ENCODE results near the gene CAMK2D.

Gene CAMK2D

DNA sequence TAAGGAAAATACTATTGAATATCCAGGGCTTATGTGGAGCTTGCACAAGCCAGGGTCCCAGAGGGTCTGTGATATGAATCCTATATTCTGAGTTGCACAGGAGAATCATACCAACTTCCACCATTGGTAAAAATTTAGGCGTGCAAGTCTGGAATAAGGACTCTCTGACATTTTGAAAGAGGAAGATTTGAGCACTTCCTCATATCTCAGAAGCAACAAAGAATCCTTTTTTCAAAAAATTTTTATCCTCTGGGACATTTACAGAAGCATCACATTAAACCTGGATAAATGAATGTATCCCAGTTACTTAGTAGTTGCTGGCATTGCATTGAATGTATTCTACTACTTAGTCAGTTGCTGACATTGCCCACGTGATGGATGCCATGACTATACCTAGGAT, 24.2 kb upstream of the CAMK2D start:
- H3K4me3 ChIP-seq (ENCODE audit: low read length), result no peak overlapping the region
- DNase-seq (ENCODE audit: low read depth), result no peak
- TF ChIP-seq, protein P1, sequence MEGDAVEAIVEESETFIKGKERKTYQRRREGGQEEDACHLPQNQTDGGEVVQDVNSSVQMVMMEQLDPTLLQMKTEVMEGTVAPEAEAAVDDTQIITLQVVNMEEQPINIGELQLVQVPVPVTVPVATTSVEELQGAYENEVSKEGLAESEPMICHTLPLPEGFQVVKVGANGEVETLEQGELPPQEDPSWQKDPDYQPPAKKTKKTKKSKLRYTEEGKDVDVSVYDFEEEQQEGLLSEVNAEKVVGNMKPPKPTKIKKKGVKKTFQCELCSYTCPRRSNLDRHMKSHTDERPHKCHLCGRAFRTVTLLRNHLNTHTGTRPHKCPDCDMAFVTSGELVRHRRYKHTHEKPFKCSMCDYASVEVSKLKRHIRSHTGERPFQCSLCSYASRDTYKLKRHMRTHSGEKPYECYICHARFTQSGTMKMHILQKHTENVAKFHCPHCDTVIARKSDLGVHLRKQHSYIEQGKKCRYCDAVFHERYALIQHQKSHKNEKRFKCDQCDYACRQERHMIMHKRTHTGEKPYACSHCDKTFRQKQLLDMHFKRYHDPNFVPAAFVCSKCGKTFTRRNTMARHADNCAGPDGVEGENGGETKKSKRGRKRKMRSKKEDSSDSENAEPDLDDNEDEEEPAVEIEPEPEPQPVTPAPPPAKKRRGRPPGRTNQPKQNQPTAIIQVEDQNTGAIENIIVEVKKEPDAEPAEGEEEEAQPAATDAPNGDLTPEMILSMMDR (conservative IDR thresholded peaks at IDR 0.05; ENCODE audit: low read length), result no peak

DNA sequence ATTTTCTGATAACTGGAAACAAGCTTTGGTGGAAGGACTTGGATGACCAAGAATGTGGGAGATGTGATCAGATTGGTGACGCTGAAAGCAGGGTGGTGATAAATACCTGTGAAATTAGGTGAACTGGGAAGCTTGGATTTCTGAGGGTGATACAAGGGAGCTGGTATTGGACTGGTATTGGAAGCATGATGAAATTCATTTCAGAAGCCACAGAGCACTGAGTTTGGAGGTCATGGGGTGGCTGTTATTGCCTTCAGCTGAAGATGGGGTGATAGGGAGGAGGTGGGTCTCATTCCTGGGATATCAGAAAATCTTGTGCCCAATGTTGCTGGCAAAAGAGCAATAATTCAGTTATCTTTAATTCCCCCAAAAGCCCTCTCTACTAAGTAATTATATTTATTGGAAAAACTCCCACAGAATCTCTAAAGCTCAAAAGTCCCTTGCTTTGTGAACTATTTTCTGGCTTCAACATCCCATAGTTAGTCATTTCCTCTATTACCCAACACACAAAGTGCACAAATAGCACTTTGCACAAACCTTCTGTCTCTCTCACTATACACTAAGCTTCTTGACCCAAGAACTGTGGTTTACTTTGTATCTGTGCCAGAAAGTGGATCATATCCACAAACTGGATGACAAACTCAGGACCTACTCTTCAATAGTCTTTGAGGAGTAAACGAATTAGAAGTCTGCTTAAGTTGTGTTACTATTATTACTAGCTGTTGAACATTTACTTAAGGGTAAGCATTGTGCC, 23.1 kb upstream of the CAMK2D start:
- TF ChIP-seq, protein P1 (conservative IDR thresholded peaks at IDR 0.05; ENCODE audit: low read length), result no peak
- peak; percentile 97 for DNase-seq (ENCODE audit: low read depth)
- H3K4me3 ChIP-seq (ENCODE audit: low read length), result no peak overlapping the region

DNA sequence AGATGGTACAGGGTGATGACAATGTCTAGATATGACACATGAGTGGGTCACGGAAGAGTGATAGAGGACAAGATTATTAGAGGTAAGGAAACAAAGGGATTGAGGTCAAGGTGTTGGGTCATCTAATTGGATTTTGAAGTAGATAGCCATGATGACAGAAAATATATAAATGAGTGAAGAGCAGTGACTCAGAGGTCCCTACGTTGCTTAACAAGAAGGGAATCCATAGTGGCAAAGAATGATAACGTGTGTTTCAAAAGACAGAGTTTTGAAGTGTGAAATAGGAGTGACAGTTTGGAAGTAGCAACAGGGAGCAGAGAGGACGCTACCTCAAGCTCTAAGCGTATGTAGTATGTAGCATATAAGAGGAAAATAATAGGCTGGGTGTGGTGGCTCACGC, 22.2 kb upstream of the CAMK2D start:
- TF ChIP-seq, protein P1 (conservative IDR thresholded peaks at IDR 0.05; ENCODE audit: low read length), result no peak
- no peak overlapping the region for H3K4me3 ChIP-seq (ENCODE audit: low read length)
- DNase-seq (ENCODE audit: low read depth), result no peak

DNA sequence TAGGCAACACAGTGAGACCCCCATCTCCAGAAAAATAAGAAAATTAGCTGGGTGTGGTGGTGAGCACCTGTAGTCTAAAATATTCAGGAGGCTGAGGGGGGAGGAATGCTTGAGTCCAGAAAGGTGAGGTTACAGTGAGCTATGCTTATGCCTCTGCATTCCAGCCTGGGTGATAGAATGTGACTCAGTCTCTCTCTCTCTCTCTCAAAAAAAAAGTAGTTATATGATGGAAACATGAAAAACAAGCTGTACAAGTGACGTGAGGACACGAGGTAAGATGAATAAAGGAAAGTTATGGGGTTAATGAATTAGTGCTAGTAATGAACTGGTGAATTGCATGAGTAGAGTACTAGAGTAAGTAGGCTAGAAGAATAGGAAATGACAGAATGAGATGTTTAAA, 21.8 kb upstream of the CAMK2D start:
- no peak for DNase-seq (ENCODE audit: low read depth)
- H3K4me3 ChIP-seq (ENCODE audit: low read length), result no peak overlapping the region
- TF ChIP-seq, protein P1 (conservative IDR thresholded peaks at IDR 0.05; ENCODE audit: low read length), result no peak

DNA sequence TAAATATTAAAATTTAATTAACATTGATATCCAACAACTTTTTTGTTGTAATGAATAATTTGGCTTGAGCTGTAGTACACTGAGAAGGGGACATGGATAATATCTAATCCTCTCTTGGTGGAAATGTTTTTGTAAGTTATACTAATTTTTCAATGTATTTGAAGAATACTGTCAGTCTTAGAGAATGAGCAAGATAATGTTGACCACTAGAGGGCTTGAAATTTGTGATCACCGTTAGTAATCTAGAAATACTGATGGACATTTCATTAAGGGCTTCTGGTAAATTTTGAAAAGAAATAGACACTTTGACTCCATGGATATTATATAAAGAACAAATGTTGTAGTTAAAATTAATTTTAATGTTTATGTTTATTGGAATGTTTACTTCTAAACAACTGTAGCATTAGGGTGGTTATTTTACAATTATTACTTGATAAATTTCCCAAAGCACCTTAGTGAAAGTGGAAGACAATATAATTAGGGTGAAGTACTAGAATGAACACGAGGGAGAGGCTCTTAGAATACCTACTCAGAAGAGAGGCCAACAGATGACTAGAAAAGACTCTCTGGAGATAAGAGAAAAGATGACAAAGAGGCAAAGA, 20.0 kb upstream of the CAMK2D start:
- H3K4me3 ChIP-seq (ENCODE audit: low read length), result no peak overlapping the region
- peak; percentile 49 for DNase-seq (ENCODE audit: low read depth)
- TF ChIP-seq, protein P1 (conservative IDR thresholded peaks at IDR 0.05; ENCODE audit: low read length), result peak; percentile 77

DNA sequence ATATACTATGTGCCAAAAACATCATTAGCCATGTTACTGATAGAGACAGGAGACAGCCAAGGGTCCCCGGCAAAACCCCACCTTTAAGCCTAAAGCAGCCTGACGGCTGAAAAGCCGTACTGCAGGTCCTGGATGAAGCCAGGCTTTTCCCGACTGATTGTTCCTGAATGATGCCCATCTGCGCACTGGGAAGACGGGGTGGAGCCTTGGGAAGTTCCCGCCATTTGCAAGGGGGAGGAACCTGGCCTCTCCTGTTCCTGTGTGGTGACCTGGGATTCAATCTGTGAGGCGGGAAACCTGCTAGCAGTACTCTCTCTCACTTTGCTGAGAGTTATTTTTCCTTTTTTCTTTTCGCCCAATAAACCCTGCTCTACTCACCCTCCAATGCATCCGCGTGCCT, 15.1 kb upstream of the CAMK2D start:
- DNase-seq (ENCODE audit: low read depth), result no peak
- TF ChIP-seq, protein P1 (conservative IDR thresholded peaks at IDR 0.05; ENCODE audit: low read length), result no peak
- H3K4me3 ChIP-seq (ENCODE audit: low read length), result no peak overlapping the region

DNA sequence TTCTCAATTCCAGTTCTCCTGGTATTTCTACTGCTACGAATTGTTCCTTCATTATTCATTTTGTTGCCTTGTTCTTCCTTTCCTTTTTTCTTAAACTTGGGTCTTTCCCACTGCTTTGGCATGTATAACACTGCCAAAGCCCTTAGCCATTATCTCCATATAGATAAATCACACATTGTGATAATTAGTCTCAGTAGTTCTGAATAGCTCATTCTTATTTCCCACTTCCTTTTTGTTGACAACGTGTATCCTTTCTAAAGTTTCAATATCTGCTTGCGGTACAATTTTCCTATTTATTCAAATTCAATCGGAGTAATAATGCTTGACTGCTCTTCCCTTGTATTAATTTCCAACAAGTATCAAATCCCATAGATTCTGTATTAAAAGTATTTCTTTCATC, 14.5 kb upstream of the CAMK2D start:
- H3K4me3 ChIP-seq (ENCODE audit: low read length), result no peak overlapping the region

More for the DNA sequence above, 14.5 kb upstream of the CAMK2D start:
- no peak for DNase-seq (ENCODE audit: low read depth)
- TF ChIP-seq, protein P1 (conservative IDR thresholded peaks at IDR 0.05; ENCODE audit: low read length), result no peak
